ENCODE measurements around the gene IDH3A.
"Not testable (repeated sequence)": the region's sequence is repeated elsewhere in the genome, so short reads cannot be mapped to it uniquely, and the experiment has no call there.

The IDH3A gene

GRCh38 chr15:78129077-78129750 is 19.9 kb upstream of the IDH3A start:
- no peak for DNase-seq (ENCODE audit: low read depth in 2 of 2, low spot score in 1 of 2)

DNA sequence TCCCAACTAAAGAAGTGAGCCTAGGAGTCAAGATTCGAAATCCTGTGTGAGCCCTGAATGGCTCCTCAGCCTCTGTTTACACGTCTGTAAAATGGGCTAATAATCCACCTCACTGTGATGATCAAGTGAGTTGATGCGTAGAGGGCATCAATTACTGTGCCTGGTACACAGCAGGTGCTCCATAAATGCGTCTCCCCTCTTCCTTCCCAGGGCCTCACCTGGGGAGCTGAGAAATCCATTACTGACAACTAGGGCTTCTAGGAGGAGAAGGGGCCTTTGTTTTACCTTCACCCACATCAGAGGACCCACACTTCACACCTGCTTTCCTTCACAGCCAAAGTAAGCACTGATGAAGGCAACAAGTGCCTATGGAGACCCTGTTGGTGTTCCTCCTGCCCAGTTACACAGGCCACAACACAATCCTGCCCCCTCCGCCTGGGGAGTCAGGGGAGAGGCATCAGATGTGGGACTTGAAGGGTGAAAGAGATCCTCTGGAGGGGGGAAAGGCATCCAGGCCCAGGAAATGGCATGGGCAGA is 19.3 kb upstream of the IDH3A start:
- no peak for DNase-seq (ENCODE audit: low read depth in 2 of 2, low spot score in 1 of 2)

DNA sequence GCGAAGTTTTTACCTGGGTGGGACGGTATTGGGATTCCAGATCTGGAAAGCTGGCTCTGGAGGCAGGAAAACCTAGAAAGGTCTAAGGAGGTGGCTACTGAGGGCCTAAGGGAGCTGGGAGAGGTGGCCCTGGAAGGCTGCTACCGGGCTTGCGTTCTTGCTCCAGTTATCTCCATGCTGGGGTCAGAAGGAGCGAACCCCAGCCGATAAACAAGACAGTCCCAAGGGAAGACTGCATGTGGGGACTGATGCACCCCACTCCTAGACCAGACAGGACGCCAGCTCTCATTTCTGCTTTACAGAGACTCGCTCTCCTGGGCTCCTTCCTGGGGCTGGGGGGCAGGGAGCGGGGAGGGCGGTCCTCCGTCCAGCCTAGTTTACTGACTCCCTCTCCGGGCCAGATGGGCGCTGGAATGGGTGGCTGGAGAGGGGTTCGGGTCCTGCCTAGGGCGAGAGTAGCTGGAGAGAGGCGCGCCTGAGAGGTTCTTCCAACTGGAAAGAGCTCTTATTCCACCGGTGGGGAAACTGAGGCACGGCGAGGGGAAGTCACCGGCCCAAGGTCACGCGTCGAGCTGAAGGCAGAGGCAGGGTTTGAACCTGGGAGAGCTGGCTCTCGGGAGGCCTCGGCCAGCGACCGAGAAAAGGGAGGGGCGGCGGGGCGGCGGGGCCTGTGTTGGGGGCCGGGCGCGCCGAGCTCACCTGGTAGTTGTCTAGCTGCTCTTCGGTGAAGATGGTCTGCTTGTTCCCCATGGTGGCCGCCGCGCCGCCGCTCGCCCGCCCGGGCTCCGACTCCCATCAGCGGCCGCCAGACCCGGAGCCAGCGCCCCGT is 18.5 kb upstream of the IDH3A start:
- no peak for DNase-seq (ENCODE audit: low read depth in 2 of 2, low spot score in 1 of 2)

GRCh38 chr15:78131295-78132061 is 17.7 kb upstream of the IDH3A start, which contains the start of gene CIB2:
CIB2 (minus strand) TSS chr15:78131445; CDS start chr15:78131215, 230 bp downstream.
- DNase-seq (ENCODE audit: low read depth in 2 of 2, low spot score in 1 of 2), result peak in 1 of 2 donors; percentile 60

DNA sequence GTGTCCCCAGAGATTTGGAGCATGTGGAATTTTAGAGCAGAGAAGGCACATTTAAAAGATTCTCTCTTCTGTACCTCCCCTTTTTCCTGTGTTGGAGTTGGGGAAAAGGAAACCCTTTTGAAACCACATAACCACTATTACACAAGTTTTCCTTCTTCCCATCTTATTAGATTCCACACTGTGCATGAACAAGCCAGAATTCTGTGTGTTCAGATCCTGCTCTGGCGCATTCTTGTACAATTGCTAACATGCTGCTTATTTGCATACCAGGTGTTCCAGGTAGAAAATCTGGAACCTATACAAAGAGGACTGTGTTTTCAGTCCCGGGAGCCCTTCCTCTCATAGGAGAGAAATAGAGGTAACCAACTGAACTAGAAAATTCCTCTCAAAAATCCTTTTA is 15.4 kb upstream of the IDH3A start:
- no peak for DNase-seq (ENCODE audit: low read depth in 2 of 2, low spot score in 1 of 2)

DNA sequence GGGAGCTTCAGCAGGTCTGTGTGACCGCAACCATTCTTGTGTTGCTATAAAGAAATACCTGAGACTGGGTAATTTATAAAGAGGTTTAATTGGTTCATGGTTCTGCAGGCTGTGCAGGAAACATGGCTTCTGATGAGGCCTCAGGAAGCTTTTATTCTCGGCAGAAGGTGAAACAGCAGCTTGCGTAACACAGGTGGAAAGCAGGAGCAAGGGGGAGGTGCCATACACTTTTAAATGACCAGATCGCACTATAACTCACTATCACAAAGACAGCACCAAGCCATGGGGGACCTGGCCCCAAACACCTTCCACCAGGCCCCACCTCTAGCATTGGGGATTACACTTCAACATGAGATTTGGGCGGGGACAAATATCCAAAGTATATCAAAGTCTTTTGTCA is 9.6 kb upstream of the IDH3A start:
- DNase-seq (ENCODE audit: low read depth in 2 of 2, low spot score in 1 of 2), result no peak

DNA sequence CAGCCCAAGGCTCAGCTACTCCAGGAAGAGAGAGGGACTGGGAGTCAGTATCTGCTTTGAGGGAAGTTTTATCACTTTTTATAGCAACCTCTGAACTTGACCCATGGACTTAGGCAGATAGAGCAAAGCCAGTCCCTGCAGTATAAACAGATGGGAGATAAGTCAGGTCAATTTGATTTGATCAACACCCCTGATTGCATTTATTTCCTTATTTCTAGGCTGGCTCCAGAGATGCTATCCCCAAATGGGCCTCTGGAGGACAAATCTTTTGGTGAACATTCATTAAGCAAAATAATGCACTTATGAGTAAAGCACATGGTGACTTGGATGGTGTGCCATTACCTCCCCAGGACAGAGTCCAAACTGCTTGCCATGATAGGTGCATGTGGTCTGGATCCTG is 8.9 kb upstream of the IDH3A start:
- no peak for DNase-seq (ENCODE audit: low read depth in 2 of 2, low spot score in 1 of 2)

- DNase-seq (ENCODE audit: low read depth in 2 of 2, low spot score in 1 of 2), result no peak
Observed at GRCh38 chr15:78142332-78142731, 6.8 kb upstream of the IDH3A start.

GRCh38 chr15:78146425-78147154 is 2.6 kb upstream of the IDH3A start:
- no peak for DNase-seq (ENCODE audit: low read depth in 2 of 2, low spot score in 1 of 2)

DNA sequence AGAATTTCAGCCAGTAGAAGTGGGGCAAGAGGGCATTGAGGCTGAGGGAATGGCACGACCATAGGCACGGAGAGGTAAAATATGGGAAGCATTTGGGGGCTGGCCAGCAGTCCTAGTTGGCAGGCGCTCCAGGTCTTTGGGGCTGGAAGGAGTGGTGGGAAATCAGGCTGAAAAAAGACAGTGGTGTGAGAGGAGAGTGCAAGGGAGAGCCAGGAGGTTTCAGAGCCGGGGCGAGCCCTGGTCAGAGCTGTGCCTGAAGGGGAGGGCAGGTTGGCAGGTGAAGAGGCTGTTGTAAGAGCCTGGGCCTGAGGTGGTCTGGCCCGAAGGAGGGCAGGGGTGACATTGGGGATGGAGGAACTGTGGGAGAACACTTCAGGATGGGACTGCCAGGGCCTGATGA is 1.6 kb upstream of the IDH3A start:
- DNase-seq (ENCODE audit: low read depth in 2 of 2, low spot score in 1 of 2), result no peak

GRCh38 chr15:78148392-78149067 is 632 bp upstream of the IDH3A start:
- no peak for DNase-seq (ENCODE audit: low read depth in 2 of 2, low spot score in 1 of 2)

- no peak for DNase-seq (ENCODE audit: low read depth in 2 of 2, low spot score in 1 of 2)
Observed at GRCh38 chr15:78149805-78150751, 916 bp downstream of the IDH3A start.

DNA sequence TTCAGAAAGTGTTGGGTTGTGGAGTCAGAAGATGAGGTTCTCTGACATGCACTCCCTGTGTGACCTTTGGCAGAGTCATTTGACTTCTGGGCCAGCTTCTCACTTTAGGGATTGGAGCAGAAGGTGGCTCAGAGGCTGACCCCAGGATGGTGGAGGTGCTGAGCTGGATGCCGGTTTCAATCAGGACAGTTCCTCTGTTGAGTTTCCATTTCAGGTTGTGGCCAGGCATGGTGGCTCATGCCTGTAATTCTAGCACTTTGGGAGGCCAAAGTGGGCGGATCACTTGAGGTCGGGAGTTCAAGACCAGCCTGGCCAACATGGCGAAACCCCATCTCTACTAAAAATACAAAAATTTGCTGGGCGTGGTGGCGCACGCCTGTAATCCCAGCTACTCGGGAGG is 1.9 kb downstream of the IDH3A start:
- not testable (repeated sequence) for DNase-seq (ENCODE audit: low read depth in 2 of 2, low spot score in 1 of 2)

- no peak for DNase-seq (ENCODE audit: low read depth in 2 of 2, low spot score in 1 of 2)
Observed at GRCh38 chr15:78154955-78155354, 5.8 kb downstream of the IDH3A start.

- DNase-seq (ENCODE audit: low read depth in 2 of 2, low spot score in 1 of 2), result no peak
Observed at GRCh38 chr15:78155355-78155939, 6.3 kb downstream of the IDH3A start.

DNA sequence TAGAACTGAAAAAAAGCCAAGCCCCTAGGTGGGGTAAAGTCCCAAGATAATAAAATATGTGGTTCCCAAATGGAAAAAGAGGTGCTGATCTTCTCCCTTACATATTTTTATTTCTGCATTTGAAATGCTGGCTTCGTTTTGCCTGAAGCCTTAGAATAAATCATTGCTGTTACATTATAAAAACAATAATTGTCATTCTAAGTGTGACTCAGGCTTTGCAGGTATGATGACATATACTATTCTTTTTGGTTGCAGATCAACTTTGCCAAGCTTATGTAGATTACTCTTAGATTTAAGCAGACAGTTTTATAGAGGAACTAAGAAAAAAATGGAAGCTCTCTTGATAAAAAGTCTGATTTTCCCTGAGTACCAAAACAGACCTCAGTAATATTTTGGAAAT is 7.5 kb downstream of the IDH3A start:
- DNase-seq (ENCODE audit: low read depth in 2 of 2, low spot score in 1 of 2), result no peak

DNA sequence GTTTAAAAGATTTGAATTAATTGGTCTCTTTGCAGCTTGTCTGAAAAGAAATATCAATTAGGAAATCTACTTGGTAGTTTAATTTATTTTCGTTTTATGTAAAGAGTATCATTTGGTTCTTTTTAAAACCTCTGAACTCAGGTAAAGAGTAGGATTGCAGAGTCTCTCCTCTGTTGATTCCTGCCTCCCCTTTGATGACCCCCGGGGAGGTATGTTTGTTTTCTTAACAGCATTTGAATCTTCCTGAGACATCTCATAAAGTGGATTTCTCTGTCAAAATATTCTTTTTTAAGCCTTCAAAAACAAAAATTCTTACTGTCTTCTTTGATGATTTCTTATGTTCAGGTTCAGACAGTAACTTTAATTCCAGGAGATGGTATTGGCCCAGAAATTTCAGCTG is 8.0 kb downstream of the IDH3A start:
- no peak for DNase-seq (ENCODE audit: low read depth in 2 of 2, low spot score in 1 of 2)

DNA sequence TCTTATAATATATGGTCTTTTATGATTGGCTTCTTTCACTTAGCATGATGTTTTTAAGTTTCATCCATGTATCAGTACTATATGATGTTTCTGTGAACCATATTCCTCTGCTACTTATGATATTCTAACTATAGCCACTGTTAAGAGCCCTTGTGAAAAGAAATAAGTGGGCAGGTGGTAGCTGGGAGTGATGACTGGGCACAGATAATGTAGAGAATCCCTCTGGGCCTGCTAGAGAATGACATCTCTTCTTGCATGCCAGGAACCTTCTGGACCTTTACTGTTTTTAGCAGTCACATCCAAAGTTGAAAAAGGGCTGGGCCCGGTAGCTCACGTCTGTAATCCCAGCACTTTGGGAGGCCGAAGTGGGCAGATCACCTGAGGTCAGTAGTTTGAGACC is 10.2 kb downstream of the IDH3A start:
- no peak for DNase-seq (ENCODE audit: low read depth in 2 of 2, low spot score in 1 of 2)

DNA sequence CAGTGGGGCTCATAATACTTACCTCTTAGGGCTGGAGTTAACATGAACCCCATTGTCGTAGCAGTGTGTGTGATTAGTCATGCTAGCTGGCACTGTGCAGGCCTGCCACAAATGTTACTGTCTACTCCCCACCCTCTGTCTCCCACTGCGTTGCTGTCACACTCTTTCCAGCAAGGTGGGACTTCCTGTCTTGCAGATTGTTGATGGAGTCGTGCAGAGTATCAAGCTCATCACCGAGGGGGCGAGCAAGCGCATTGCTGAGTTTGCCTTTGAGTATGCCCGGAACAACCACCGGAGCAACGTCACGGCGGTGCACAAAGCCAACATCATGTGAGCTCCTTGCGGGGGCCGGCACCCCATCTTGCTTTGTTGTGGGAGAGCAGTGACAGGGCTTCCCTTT is 12.9 kb downstream of the IDH3A start:
- peak in 1 of 2 donors; percentile 47 for DNase-seq (ENCODE audit: low read depth in 2 of 2, low spot score in 1 of 2)

All from stimulated activated CD8-positive, alpha-beta memory T cell treated with anti-CD3 and anti-CD28 coated beads, Interleukin-4, amount 100 ng/mL, for 4 hours (primary cell).